ENCODE data around the gene CDH15.
"Not testable (repeated sequence)": the region's sequence is repeated elsewhere in the genome, so short reads cannot be mapped to it uniquely, and the experiment has no call there.

Gene CDH15

DNA sequence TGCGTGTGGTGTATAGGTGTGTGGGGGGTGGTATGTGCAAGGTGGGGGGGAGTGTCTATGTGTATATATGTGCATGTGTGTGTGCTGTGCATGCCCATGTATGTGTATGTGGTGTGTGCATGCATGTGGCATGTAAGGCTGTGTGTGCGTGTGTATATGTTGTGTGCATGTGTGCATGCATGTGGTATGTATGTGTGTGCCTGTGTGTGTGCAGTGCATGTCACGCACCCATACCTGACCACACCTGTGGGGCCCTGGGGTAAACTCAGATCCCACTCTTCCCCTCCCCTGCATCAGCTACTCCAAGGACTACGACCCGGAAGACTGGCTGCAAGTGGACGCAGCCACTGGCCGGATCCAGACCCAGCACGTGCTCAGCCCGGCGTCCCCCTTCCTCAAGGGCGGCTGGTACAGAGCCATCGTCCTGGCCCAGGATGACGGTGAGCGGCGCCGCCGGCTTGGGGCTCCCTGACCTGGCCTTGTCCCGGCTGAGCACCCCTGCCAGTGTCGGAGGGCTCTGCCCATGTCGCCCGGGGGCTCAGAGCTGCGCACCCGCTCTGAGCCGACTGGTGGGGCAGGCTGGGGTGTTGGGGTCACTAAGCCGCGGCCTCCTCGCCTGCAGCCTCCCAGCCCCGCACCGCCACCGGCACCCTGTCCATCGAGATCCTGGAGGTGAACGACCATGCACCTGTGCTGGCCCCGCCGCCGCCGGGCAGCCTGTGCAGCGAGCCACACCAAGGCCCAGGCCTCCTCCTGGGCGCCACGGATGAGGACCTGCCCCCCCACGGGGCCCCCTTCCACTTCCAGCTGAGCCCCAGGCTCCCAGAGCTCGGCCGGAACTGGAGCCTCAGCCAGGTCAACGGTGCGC lies 19.7 kb downstream of the CDH15 start:
- Histone ChIP-seq H3K4me3 (ENCODE audit: extremely low read depth, insufficient read depth, low read length, poor library complexity, severe bottlenecking) (no peak overlapping the region), H3K27ac (ENCODE audit: low read depth, low read length, severe bottlenecking) (no peak overlapping the region), H3K4me1 (ENCODE audit: control insufficient read depth, insufficient read depth, low read length, poor library complexity, severe bottlenecking) (no peaks in the 10 kb centered on the region), H3K9me3 (ENCODE audit: control insufficient read depth, low read length) (no peaks in the 10 kb centered on the region), H3K36me3 (ENCODE audit: control insufficient read depth, insufficient read depth, low read length) (no peaks in the 10 kb centered on the region)
- 87 to 90% methylated on average over 27 to 36 of the region's 44 CpGs for WGBS, 2 experiments (ENCODE audit: insufficient coverage in 2 of 2)

GRCh38 chr16:89191901-89192185 lies 20.3 kb downstream of the CDH15 start:
- H3K9me3 ChIP-seq (ENCODE audit: control insufficient read depth, low read length): no peaks in the 10 kb centered on the region
- no peaks in the 10 kb centered on the region for H3K4me1 ChIP-seq (ENCODE audit: control insufficient read depth, insufficient read depth, low read length, poor library complexity, severe bottlenecking)
- no peak overlapping the region for H3K27ac ChIP-seq (ENCODE audit: low read depth, low read length, severe bottlenecking)
- WGBS, 2 experiments (ENCODE audit: insufficient coverage in 2 of 2): 13 to 18% methylated on average over 8 of the region's 19 CpGs
- no peaks in the 10 kb centered on the region for H3K36me3 ChIP-seq (ENCODE audit: control insufficient read depth, insufficient read depth, low read length)
- peak overlapping the region; percentile 14 for H3K4me3 ChIP-seq (ENCODE audit: extremely low read depth, insufficient read depth, low read length, poor library complexity, severe bottlenecking)

DNA sequence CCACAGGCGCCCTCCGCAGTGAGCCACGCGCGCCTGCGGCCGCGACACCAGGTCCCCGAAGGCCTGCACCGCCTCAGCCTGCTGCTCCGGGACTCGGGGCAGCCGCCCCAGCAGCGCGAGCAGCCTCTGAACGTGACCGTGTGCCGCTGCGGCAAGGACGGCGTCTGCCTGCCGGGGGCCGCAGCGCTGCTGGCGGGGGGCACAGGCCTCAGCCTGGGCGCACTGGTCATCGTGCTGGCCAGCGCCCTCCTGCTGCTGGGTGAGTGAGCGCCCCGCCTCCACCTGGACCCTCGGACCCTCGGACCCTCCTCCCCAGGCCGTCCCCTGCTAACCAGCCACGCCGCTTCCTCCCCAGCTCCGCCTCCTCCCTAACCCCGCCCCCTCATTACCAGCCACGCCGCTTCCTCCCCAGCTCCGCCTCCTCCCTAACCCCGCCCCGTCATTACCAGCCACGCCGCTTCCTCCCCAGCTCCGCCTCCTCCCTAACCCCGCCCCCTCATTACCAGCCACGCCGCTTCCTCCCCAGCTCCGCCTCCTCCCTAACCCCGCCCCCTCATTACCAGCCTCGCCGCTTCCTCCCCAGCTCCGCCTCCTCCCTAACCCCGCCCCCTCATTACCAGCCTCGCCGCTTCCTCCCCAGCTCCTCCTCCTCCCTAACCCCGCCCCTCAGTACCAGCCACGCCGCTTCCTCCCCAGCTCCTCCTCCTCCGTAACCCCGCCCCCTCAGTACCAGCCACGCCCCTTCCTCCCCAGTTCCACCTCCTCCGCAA lies 20.8 kb downstream of the CDH15 start:
- H3K36me3 ChIP-seq (ENCODE audit: control insufficient read depth, insufficient read depth, low read length); H3K9me3 ChIP-seq (ENCODE audit: control insufficient read depth, low read length); H3K27ac ChIP-seq (ENCODE audit: low read depth, low read length, severe bottlenecking); H3K4me1 ChIP-seq (ENCODE audit: control insufficient read depth, insufficient read depth, low read length, poor library complexity, severe bottlenecking): not testable (repeated sequence)
- H3K4me3 ChIP-seq (ENCODE audit: extremely low read depth, insufficient read depth, low read length, poor library complexity, severe bottlenecking): peak overlapping the region; percentile 14
- WGBS, 2 experiments (ENCODE audit: insufficient coverage in 2 of 2): 2 to 3% methylated on average over 36 to 58 of the region's 63 CpGs

- Histone ChIP-seq H3K36me3 (ENCODE audit: control insufficient read depth, insufficient read depth, low read length) (no peaks in the 10 kb centered on the region), H3K4me1 (ENCODE audit: control insufficient read depth, insufficient read depth, low read length, poor library complexity, severe bottlenecking) (no peaks in the 10 kb centered on the region), H3K27ac (ENCODE audit: low read depth, low read length, severe bottlenecking) (no peak overlapping the region), H3K4me3 (ENCODE audit: extremely low read depth, insufficient read depth, low read length, poor library complexity, severe bottlenecking) (no peak overlapping the region), H3K9me3 (ENCODE audit: control insufficient read depth, low read length) (no peaks in the 10 kb centered on the region)
- WGBS, 2 experiments (ENCODE audit: insufficient coverage in 2 of 2): 26 to 32% methylated on average over 13 to 15 of the region's 39 CpGs
Measured at GRCh38 chr16:89192956-89193575, 21.5 kb downstream of the CDH15 start.

DNA sequence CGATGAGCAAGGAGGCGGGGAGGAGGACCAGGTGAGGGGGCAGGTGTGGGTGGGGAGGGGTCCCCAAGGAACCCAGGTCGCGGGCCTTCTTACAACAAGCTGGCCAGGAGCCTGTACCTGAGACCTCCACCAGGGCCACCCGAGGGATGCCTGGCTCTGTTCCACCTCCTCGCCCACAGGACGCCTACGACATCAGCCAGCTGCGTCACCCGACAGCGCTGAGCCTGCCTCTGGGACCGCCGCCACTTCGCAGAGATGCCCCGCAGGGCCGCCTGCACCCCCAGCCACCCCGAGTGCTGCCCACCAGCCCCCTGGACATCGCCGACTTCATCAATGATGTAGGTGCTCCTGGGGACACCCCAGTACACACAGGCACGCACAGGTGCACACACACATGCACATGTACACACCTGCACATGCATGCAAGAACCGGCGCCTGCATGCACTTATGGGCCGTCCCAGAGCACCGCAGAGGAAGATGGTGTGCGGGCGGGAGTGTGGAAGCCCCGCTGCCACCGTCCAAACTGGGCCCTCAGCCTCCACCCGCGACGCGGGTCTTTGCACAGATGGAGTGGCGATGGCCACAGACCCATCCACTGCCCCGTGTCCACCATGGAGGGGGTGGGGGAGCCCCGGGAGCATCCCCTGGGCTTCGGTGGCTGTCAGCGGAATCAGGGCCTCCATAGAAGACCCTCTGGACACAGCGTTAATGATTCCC lies 22.2 kb downstream of the CDH15 start:
- Histone ChIP-seq H3K36me3 (ENCODE audit: control insufficient read depth, insufficient read depth, low read length) (no peaks in the 10 kb centered on the region), H3K27ac (ENCODE audit: low read depth, low read length, severe bottlenecking) (no peak overlapping the region), H3K4me1 (ENCODE audit: control insufficient read depth, insufficient read depth, low read length, poor library complexity, severe bottlenecking) (no peaks in the 10 kb centered on the region), H3K9me3 (ENCODE audit: control insufficient read depth, low read length) (no peaks in the 10 kb centered on the region), H3K4me3 (ENCODE audit: extremely low read depth, insufficient read depth, low read length, poor library complexity, severe bottlenecking) (no peak overlapping the region)
- 89 to 91% methylated on average over 32 to 35 of the region's 38 CpGs for WGBS, 2 experiments (ENCODE audit: insufficient coverage in 2 of 2)

- Histone ChIP-seq H3K4me3 (ENCODE audit: extremely low read depth, insufficient read depth, low read length, poor library complexity, severe bottlenecking) (no peak overlapping the region), H3K4me1 (ENCODE audit: control insufficient read depth, insufficient read depth, low read length, poor library complexity, severe bottlenecking) (no peaks in the 10 kb centered on the region), H3K36me3 (ENCODE audit: control insufficient read depth, insufficient read depth, low read length) (no peaks in the 10 kb centered on the region), H3K9me3 (ENCODE audit: control insufficient read depth, low read length) (no peaks in the 10 kb centered on the region), H3K27ac (ENCODE audit: low read depth, low read length, severe bottlenecking) (no peak overlapping the region)
- WGBS, 2 experiments (ENCODE audit: insufficient coverage in 2 of 2): 92 to 93% methylated on average over 40 to 41 of the region's 45 CpGs
Measured at GRCh38 chr16:89194340-89195311, 23.1 kb downstream of the CDH15 start.

DNA sequence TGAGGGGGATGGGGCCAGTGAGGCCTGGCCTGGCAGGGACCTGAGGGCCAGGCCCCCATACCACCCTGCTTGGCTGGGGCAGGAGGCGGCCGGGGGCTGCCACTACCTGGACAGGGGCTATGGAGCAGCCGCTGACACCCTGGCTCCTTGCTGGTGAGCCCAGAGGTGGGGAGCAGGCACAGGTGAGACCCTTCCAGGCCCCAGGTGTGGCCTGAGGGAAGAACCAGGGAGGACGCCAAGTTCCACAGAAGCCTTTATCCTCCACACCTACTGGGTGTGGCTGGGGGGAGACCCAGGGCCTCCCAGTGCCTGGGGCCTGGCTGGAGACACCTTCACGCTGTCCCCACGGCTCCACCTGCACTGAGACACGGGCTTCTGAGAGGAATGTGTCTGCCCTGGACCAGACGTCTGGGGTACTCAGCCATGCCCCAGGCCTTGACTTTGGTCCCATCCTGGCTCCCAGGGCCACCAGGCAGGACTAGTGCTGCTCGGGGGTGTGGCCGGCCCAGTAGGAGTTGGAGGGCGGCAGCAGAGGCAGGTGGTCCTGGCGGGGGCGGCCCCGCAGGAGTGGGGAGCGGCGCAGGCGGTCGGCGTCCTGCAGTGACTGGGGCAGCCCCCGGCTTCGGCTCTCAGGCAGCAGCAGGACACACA lies 24.1 kb downstream of the CDH15 start:
- no peak overlapping the region for H3K4me3 ChIP-seq (ENCODE audit: extremely low read depth, insufficient read depth, low read length, poor library complexity, severe bottlenecking)
- 91% methylated on average over 20 to 21 of the region's 21 CpGs for WGBS, 2 experiments (ENCODE audit: insufficient coverage in 2 of 2)
- no peak overlapping the region for H3K27ac ChIP-seq (ENCODE audit: low read depth, low read length, severe bottlenecking)
- no peaks in the 10 kb centered on the region for H3K4me1 ChIP-seq (ENCODE audit: control insufficient read depth, insufficient read depth, low read length, poor library complexity, severe bottlenecking)
- no peaks in the 10 kb centered on the region for H3K36me3 ChIP-seq (ENCODE audit: control insufficient read depth, insufficient read depth, low read length)
- no peaks in the 10 kb centered on the region for H3K9me3 ChIP-seq (ENCODE audit: control insufficient read depth, low read length)

DNA sequence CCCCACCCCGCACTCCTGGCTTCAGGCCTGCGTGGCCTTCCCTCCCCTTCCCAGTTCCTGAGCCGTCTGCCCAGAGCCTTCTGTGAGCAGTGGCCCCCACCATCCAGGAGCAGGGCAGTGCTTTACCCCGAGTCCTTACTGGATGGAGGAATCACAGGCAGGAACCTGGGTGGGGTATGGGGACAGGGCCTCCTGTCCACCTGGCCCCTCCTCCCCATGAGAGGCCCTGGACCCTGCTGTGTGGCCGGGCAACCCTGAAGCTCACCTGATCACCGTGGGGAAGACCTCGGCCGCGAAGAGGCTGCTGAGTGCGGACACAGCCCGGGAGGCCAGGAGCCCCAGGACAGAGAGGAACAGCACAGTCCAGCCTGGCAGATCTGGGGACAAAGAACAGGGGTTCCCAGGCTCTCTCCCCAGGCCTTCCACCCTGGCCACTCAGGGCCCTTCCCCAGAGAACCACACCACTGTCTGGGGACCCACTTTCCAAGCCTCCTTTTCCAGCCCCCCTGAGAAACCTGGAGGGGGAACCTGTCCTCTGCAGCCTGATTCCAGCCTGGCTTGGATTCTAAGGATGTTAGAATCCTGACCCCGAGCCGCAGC lies 25.6 kb downstream of the CDH15 start:
- 90 to 92% methylated on average over 9 to 12 of the region's 13 CpGs for WGBS, 2 experiments (ENCODE audit: insufficient coverage in 2 of 2)
- Histone ChIP-seq H3K4me3 (ENCODE audit: extremely low read depth, insufficient read depth, low read length, poor library complexity, severe bottlenecking) (no peak overlapping the region), H3K9me3 (ENCODE audit: control insufficient read depth, low read length) (no peaks in the 10 kb centered on the region), H3K27ac (ENCODE audit: low read depth, low read length, severe bottlenecking) (no peak overlapping the region), H3K4me1 (ENCODE audit: control insufficient read depth, insufficient read depth, low read length, poor library complexity, severe bottlenecking) (peaks cover 2% of the 10 kb centered on the region), H3K36me3 (ENCODE audit: control insufficient read depth, insufficient read depth, low read length) (no peaks in the 10 kb centered on the region)

GRCh38 chr16:89197633-89198416 lies 26.3 kb downstream of the CDH15 start:
- H3K4me3 ChIP-seq (ENCODE audit: extremely low read depth, insufficient read depth, low read length, poor library complexity, severe bottlenecking): no peak overlapping the region
- peaks cover 4% of the 10 kb centered on the region for H3K9me3 ChIP-seq (ENCODE audit: control insufficient read depth, low read length)
- peaks cover 2% of the 10 kb centered on the region for H3K4me1 ChIP-seq (ENCODE audit: control insufficient read depth, insufficient read depth, low read length, poor library complexity, severe bottlenecking)
- no peak overlapping the region for H3K27ac ChIP-seq (ENCODE audit: low read depth, low read length, severe bottlenecking)
- WGBS, 2 experiments (ENCODE audit: insufficient coverage in 2 of 2): 90% methylated on average over 24 to 26 of the region's 26 CpGs
- no peaks in the 10 kb centered on the region for H3K36me3 ChIP-seq (ENCODE audit: control insufficient read depth, insufficient read depth, low read length)
